Activated effector memory CD4-positive, alpha-beta T cell treated with anti-CD3 and anti-CD28 coated beads, Interleukin-2, amount 50 U/mL, for 16 hours (primary cell): ENCODE measurements around the gene COPZ1.

Source experiments
- DNase-seq: peaks from one replicate; pipeline ENCODE4 v3.0.0-alpha.2; 2020

Gene COPZ1

GRCh38 chr12:54359762-54360351 lies 34.9 kb downstream of the COPZ1 start:
- no peak for DNase-seq

GRCh38 chr12:54360717-54361456 lies 36.0 kb downstream of the COPZ1 start:
- DNase-seq = peak; percentile 83

DNA sequence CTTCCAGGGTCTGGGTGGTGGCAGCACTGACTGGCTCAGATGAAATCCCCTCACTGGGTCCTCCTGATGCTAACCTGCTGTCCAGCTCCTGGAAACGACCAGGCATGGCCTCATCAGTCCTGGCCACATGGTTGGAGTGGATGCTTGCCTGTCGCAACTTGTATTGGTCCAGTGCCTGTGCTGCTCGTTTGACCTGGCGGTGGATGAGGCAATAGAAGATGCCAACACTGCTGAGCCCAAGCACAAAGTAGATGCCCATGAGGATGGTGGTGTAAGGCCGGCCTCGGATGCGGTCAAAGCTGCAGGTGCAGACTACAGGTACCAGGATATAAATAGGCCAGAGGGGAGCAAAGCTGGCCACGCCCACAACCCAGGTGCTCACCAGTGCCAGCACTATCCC lies 38.1 kb downstream of the COPZ1 start:
- no peak for DNase-seq

GRCh38 chr12:54363618-54364017 lies 38.7 kb downstream of the COPZ1 start:
- no peak for DNase-seq

- no peak for DNase-seq
Measured at GRCh38 chr12:54364413-54364812, 39.5 kb downstream of the COPZ1 start, which contains the start of gene GPR84. TSS of gene GPR84 (minus strand) at chr12:54364486. CDS start at chr12:54363851, 635 bp downstream.

DNA sequence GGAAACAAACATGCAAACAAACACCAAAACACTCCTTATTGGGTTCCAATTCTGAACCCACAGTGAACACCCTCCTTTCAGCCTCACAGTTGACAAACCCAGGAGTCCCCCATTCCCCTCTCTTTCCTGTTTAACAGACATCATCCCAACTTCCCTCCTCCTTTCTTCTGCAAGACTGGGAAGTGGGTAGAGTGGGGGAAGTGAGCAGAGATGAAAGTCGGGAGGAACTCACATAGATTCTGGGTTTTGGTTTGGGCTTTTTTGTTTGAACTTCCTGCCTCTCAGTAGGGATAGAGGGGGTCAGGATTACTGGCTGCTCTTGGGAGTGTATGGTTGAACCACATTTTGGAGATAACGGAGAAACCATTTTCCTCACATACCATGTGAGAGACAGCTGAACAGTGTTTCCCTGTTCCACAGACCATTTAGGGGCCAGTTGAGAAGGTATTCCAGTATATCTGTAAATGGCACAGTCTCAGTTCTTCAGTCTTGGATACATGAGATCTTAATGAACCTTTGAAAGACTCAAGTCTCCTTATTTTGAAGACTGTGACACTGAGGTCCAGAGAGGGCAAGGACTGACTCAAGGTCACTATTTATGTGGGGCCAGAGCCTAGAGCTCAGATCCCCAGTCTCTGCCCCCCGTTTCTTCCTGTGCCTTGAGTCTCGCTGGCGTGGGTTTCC lies 43.2 kb downstream of the COPZ1 start:
- DNase-seq = no peak

DNA sequence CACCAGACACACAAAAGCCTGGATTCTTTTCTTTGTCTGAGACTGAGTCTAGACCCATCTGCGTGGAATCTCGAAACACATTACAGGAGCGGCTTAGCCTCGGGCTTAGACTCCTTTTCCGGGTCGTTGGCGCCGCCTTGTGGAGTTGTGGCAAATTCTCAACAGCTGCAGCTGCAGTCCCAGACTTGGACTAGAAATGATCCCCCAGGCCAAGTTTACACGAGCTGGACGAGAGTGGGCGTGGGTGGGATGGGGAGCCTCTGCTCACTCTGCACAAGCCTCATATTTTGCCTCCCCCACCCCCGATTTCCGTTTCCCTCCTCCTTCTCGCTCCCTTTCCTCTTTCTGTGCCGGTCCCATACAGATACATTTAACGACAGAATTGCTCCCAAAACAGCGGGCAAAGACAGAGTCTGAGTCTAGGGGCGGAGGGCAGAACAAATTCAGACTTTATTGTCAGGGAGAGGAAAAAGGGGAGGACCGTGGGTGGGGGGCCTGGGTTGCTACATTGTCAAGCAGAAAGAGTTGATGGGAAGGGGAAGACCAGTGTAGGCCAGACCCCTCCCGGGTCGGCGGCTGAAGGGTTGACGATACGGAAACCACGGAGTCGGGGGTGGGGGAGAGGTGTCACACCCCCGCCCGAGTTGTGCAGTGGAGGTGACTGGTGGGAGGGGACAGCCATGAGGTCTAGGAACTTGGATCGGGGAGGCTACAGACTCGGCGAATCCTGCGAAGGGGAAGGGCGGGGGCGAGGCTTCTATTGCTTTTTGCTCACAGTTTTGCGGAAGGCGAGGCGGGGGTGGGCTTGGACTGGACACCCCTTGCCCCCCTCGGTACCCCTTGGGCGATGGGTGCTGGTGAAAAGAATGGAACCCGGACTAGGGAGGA lies 44.0 kb downstream of the COPZ1 start:
- peak; percentile 95 for DNase-seq

- no peak for DNase-seq
Measured at GRCh38 chr12:54369597-54370131, 44.7 kb downstream of the COPZ1 start.

DNA sequence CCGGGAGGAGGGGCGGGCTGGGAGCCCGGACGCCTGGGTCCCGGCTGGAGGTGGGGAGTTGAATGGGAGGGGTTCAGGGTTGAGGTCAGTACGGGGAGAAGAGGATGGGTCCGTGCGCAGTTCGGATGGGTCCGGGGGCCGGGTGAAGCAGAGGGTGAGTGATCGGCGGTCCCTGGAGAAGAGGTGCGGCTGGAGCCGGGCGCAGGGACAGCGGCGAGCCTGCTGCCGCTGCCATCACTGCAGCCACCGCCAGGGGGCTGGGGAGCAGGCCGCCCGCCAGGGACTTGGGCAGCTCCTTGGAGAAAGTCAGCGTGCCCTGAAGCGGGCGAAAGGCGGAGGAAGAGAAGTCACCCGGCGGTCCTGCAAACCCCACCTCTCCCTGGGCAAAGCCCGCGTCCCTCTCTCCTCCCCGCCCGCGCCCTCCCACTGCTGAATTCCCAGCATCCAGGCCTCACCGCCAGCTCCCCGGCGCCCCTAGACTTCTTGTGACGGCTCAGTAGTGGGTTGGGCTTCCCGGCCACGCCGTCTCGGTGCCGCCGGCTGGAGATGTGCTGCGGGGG lies 45.3 kb downstream of the COPZ1 start:
- DNase-seq = no peak

GRCh38 chr12:54371328-54372112 lies 46.6 kb downstream of the COPZ1 start:
- no peak for DNase-seq

DNA sequence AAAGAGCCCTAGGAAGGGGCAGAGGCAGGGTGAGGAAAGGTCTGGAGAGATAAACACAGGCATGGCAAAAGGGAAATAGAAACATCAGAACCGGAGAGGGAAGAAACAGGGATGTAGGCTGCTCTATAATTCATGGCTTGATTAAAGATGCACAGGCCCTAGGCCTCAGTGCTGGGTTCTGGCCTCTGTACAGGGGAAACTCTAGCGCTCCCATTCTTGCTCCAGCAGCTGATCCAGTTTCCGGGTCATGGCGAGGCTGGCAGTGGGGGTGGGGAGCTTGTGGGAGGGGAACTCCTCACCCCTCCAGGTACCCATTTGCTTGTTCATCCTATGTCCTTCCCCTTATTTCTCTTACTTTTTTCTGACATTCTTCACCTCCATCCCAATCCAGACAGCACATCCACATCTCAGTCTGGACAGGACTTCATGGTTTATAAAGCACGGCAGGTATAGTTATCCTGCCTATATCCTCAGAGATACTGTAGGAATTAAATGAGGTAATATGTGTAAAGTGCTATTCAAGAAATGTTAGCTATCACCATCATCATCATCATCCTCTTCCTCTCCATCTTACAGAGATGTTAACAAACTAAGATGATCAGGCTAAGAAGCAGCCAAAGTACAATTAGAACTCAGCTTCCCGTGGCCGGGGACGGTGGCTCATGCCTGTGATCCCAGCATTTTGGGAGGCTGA lies 47.3 kb downstream of the COPZ1 start:
- DNase-seq = no peak

DNA sequence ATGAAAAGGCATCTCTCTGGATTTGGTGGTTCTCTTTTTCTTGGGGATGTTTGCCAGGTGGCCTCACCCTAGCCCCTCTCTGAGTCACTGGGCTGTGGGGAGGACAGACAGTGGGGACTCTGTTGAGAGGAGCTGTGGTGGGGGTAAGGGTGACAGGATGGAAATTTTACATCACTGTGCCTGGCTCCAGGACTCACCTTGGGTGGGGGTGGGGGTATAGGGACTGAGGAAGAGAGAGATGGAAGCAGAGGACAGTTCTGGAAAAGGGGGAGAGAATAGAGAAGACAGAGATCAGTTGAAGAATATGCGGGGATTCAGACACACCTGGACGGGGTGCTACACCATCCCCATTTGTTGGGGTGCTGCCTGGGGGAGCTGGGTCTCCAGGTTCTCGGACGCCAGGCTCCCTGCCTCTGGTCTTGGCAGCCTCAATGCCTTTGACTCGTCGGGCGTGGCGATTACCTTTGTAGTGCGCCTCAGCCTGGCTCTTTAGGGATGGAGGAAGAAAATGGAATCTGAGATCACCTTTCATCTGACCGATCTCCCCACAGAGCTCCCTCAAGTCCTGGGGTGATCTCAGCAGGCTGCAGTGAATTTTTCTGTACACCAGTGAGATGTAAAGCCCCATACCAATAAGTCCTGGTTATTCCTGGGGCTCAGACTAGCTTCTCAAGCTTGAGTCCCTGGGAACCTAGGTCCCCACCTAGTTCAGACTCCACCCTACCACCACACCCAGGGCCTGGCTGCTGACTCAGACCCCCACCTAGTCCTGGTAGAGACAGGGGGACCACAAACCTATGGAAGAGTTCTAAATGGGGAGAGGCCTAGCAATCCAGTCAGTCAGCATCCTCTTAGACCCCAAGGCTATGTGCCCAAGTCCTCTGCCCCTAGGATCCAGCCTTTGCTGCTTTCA lies 49.0 kb downstream of the COPZ1 start:
- no peak for DNase-seq

GRCh38 chr12:54374562-54375258 lies 49.8 kb downstream of the COPZ1 start:
- no peak for DNase-seq

- DNase-seq = no peak
Measured at GRCh38 chr12:54375259-54375579, 50.3 kb downstream of the COPZ1 start.

DNA sequence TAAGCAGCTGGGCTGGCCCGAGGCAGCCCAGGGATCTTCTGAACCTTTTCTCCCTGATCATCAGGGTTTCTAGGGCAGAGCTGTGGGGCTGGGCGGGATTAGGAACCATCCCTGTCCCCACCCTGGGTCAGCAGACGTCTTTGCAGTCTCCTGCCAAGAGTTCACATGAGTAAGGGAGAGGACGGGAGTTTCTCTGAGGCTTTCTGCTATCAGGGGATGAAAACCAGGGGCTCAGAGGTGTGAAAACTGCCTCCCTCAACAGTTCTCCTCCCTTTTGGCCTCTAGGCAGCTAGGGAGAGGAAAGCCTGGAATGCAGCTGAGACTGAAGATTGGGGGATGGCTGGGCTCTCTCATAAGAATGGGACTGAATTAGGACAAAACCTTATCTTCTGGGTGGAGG lies 51.7 kb downstream of the COPZ1 start:
- no peak for DNase-seq

DNA sequence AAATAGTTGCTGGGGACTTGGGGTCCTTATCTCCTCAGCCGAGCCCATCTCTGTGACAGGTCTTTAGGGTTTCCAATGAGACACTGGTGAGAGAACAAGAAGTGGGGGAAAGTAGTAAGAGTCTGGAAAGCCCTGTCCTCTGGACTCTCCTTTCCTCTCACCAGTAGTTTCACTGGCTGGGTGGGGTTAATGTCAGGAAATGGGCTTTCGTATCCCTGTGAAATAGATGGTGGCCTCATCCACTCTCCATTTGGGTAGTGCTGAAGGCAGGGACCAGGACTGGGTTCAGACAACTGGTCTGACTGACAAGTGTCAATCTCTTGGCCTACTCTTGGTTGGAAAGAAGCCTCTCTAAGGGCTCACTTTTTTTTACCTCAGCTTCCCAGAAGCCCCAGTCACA lies 52.1 kb downstream of the COPZ1 start:
- DNase-seq = no peak

DNA sequence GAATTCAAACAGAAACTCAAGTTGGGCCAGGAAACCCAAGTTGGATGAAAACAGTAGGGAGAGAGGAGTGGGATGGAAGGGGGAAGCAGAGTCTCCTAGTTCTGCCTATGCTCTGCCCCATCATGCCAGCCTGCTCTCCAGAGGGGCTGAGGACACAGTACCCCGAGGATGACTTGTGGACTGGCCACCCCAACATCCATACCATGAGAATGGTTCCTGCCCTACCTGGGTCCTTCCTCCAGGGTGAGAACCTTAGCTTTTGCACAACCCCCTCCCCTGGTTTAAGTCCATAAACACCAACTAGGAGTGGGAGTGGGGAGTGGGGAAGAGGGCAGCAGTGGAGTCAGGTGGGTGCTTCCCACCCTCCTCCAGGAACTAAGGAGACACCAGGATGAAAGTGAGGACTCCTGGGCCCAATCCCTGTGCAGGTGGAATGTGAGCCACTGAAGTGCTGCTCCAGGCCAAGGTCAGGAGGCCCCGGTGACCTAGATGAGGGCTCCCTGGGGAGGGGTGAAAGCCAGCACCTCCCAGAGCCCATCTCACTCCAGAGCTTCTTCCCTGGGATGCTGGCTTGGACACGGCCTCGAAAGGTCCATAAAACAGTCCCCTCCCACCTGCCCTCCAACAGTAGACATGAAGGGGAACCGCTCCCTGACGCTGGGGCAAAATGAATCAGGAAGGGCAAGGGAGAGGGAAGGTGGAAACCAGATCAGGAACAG lies 53.0 kb downstream of the COPZ1 start:
- DNase-seq = no peak

- no peak for DNase-seq
Measured at GRCh38 chr12:54378796-54379397, 54.0 kb downstream of the COPZ1 start.
